ENCODE measurements around the gene CCDC85C. TPM values are rescaled to one million over a fixed set of nuclear protein-coding genes. Genes with fewer than 3 reads are reported as not detected.

CCDC85C gene
- total RNA-seq, 6 donors from 2014 or later = 5.2 to 31.0 (median 20.4) TPM

DNA sequence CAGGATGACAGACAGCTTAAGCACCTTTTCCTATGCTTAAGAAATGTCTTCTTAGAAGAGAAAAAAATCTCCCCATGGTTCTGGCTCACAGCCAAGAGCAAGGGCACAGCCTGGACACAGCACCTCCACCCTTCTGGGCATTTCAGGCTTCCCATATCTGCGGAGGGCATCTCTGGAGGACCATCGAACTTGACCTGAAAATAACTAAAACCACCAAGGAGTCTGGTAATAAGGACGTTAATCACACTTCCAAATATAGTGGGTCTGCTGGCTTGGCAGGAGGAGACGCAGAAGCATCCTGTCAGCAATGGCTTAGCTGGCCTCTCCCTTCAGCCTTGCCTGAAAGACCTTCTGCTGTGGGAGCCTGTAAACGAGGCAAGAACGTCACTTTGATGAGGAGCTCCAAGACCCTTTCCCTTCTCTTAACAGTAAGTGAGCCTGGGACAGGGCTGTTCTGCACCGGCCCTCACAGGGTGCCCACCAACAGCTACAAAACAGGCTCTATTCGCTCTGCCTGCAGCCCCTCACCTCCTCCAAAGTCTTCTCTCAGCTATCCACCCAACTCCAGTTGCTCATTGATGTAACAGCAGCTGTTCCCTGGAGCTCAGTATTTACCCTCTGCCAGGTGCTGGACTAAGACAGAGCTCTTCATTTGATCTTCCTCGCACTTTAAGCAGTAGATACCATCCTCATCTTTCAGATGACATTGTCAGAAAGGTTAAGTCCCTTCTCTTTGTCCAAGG, 136.5 kb downstream of the CCDC85C start:
- peak in 1 of 2 donors; percentile 60 for DNase-seq
- H3K27me3 ChIP-seq = no peaks in the 10 kb centered on the region
- ATAC-seq (ENCODE audit: low FRiP score in 2 of 2) = peak in 1 of 2 donors; percentile 61
- H3K36me3 ChIP-seq = peaks cover 0 to 33% (median 25%) of the 10 kb centered on the region in 4 donors
- no peak overlapping the region for H3K27ac ChIP-seq
- no peaks in the 10 kb centered on the region for H3K9me3 ChIP-seq
- no peak overlapping the region for H3K4me3 ChIP-seq
- WGBS, 2 donors = 49 to 55% methylated on average over 9 of the region's 9 CpGs
- peaks cover 7 to 26% (median 12%) of the 10 kb centered on the region in 4 donors for H3K4me1 ChIP-seq
- TF ChIP-seq POLR2A (IDR thresholded peaks at IDR 0.05) = no peak
- TF ChIP-seq EP300 (IDR thresholded peaks at IDR 0.05) = peak in 1 of 4 donors; percentile 17

DNA sequence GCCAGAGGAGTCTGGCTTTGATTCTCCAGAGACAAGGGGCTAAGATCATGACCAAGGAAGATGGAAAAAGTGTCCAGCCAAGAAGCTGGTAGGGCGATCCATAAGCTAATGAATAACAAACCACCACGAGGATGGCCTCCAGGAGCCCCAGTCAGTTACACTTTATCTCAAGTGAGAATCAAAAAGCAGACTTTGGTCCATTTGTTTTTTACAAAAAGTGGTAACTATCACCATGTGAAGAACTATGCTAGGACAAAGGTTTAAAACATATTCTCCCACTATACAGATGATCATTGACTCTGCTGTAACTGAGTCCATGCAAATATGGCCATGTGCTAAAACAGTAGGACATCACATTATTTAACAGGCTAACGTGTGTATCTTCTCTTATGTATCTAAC, 137.2 kb downstream of the CCDC85C start:
- Histone ChIP-seq H3K9me3 (no peaks in the 10 kb centered on the region), H3K36me3 (peaks cover 0 to 40% (median 32%) of the 10 kb centered on the region in 4 donors), H3K4me1 (peaks cover 7 to 26% (median 12%) of the 10 kb centered on the region in 4 donors), H3K27me3 (no peaks in the 10 kb centered on the region), H3K27ac (no peak overlapping the region), H3K4me3 (no peak overlapping the region)
- 79 to 92% methylated on average over 3 of the region's 3 CpGs for WGBS, 2 donors
- no peak for DNase-seq
- ATAC-seq (ENCODE audit: low FRiP score in 2 of 2) = no peak
- TF ChIP-seq, protein P1, sequence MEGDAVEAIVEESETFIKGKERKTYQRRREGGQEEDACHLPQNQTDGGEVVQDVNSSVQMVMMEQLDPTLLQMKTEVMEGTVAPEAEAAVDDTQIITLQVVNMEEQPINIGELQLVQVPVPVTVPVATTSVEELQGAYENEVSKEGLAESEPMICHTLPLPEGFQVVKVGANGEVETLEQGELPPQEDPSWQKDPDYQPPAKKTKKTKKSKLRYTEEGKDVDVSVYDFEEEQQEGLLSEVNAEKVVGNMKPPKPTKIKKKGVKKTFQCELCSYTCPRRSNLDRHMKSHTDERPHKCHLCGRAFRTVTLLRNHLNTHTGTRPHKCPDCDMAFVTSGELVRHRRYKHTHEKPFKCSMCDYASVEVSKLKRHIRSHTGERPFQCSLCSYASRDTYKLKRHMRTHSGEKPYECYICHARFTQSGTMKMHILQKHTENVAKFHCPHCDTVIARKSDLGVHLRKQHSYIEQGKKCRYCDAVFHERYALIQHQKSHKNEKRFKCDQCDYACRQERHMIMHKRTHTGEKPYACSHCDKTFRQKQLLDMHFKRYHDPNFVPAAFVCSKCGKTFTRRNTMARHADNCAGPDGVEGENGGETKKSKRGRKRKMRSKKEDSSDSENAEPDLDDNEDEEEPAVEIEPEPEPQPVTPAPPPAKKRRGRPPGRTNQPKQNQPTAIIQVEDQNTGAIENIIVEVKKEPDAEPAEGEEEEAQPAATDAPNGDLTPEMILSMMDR (IDR thresholded peaks at IDR 0.05) = no peak
- TF ChIP-seq EP300 (IDR thresholded peaks at IDR 0.05) (no peak), POLR2A (IDR thresholded peaks at IDR 0.05) (no peak), POLR2AphosphoS5 (IDR thresholded peaks at IDR 0.05) (no peak)

DNA sequence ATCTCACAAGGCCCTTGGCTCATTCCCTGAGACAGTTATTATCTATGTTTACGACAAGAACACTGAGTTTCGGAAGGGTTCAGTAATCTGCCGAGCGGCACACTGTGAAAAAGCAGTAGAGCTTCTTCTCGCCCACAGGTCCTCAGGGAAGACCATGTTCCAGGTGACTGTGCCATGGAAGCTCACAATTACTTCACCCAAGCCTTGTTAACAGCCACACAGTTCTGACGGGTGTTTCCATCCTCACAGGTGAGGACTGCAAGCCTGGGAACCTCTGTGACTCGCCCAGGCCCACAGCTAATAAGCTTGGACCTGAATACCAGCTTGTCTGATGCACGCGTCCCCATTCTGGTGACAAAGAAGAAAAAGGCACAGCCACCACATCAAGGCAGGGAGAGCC, 138.7 kb downstream of the CCDC85C start:
- TF ChIP-seq, protein P1 (IDR thresholded peaks at IDR 0.05) = no peak
- TF ChIP-seq EP300 (IDR thresholded peaks at IDR 0.05) = no peak
- no peak for TF ChIP-seq POLR2A (IDR thresholded peaks at IDR 0.05)
- no peak for TF ChIP-seq POLR2AphosphoS5 (IDR thresholded peaks at IDR 0.05)
- no peak for DNase-seq

DNA sequence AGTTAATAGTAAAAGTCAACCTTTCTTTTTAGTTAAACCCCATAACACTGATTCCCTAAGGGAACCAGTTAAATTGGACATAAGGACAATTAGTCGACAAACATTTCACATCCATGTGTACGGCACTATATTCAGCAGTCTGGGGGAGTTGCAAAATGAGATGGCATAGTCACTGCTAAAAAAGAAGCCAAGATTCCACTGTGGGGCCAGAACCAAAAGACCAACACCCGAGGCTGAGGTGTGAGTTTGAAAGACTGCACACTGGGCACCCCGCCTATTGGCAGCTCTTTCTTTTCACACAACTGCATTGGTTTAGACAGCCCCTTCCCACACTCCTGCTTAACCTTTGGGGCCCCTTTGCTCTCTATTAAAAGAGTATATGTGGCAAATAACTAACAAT, 140.0 kb downstream of the CCDC85C start:
- DNase-seq (no peak), ATAC-seq (ENCODE audit: low FRiP score in 2 of 2) (no peak)
- no peak for TF ChIP-seq POLR2AphosphoS5 (IDR thresholded peaks at IDR 0.05)
- TF ChIP-seq EP300 (IDR thresholded peaks at IDR 0.05) = no peak
- TF ChIP-seq, protein P1 (IDR thresholded peaks at IDR 0.05) = no peak
- TF ChIP-seq POLR2A (IDR thresholded peaks at IDR 0.05) = no peak
- H3K36me3 ChIP-seq = peaks cover 0 to 65% (median 44%) of the 10 kb centered on the region in 4 donors
- no peaks in the 10 kb centered on the region for H3K27me3 ChIP-seq
- no peak overlapping the region for H3K27ac ChIP-seq
- no peaks in the 10 kb centered on the region for H3K9me3 ChIP-seq
- H3K4me3 ChIP-seq = no peak overlapping the region
- 86 to 89% methylated on average over 4 of the region's 4 CpGs for WGBS, 2 donors
- H3K4me1 ChIP-seq = peaks cover 7 to 20% (median 12%) of the 10 kb centered on the region in 4 donors

More for the DNA sequence above, 138.7 kb downstream of the CCDC85C start:
- WGBS, 2 donors = 95 to 97% methylated on average over 9 of the region's 9 CpGs
- H3K4me3 ChIP-seq = no peak overlapping the region
- H3K27me3 ChIP-seq = no peaks in the 10 kb centered on the region
- no peak overlapping the region for H3K27ac ChIP-seq
- ATAC-seq (ENCODE audit: low FRiP score in 2 of 2) = no peak
- peaks cover 0 to 55% (median 40%) of the 10 kb centered on the region in 4 donors for H3K36me3 ChIP-seq
- H3K4me1 ChIP-seq = peaks cover 7 to 26% (median 12%) of the 10 kb centered on the region in 4 donors
- H3K9me3 ChIP-seq = no peaks in the 10 kb centered on the region

DNA sequence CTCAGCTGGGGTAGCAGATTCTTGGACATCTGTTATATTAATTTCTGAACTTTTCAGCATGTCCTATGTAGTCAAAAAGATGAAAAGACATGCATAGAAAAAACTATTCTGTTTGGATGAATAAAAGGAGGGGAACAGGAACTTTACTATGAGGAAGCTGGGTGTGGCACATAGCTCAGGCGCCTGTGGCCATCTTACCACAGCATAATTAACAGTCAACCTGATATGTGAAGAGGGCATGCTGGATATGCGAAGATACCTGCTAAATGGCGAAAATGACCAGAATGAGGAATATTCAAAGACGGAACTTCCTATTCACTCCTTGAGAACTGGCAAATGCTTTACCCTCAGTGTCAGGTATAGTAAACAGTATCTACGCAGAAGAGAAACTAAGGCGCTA, 141.8 kb downstream of the CCDC85C start:
- TF ChIP-seq POLR2AphosphoS5 (IDR thresholded peaks at IDR 0.05) (no peak), POLR2A (IDR thresholded peaks at IDR 0.05) (no peak), EP300 (IDR thresholded peaks at IDR 0.05) (no peak)
- TF ChIP-seq, protein P1 (IDR thresholded peaks at IDR 0.05) = no peak
- ATAC-seq (ENCODE audit: low FRiP score in 2 of 2) = no peak
- H3K4me1 ChIP-seq = peaks cover 0 to 5% (median 3%) of the 10 kb centered on the region in 4 donors
- no peak for DNase-seq
- H3K4me3 ChIP-seq = no peak overlapping the region
- no peaks in the 10 kb centered on the region for H3K9me3 ChIP-seq
- no peak overlapping the region for H3K27ac ChIP-seq
- 62 to 65% methylated on average over 6 of the region's 6 CpGs for WGBS, 2 donors
- peaks cover 8 to 81% (median 52%) of the 10 kb centered on the region in 4 donors for H3K36me3 ChIP-seq
- H3K27me3 ChIP-seq = no peaks in the 10 kb centered on the region
